Vagina (tissue), 2 donors: ENCODE data around the gene SDR9C7. TPM values are rescaled to one million over a fixed set of nuclear protein-coding genes. Genes with fewer than 3 reads are reported as not detected.
"Not testable (repeated sequence)": the region's sequence is repeated elsewhere in the genome, so short reads cannot be mapped to it uniquely, and the experiment has no call there.

ENCODE experiments used
- DNase-seq, 2 donors: peaks; one replicate each; pipeline ENCODE4 v3.0.0-alpha.2; 2017; ENCODE audit errors: extremely low spot score in 2 of 2
- H3K27ac ChIP-seq: fragments of 200-600 bp; sonication (generic); one replicate; pipeline ENCODE4 v1.5.1; 2019
- H3K27me3 ChIP-seq: fragments of 200-600 bp; sonication (generic); one replicate; pipeline ENCODE4 v1.5.1; 2019
- H3K36me3 ChIP-seq, 2 donors: fragments of 200-600 bp; sonication (generic); one replicate each; pipeline ENCODE4 v1.5.1; 2017 to 2019
- H3K4me1 ChIP-seq: fragments of 200-600 bp; sonication (generic); one replicate; pipeline ENCODE4 v1.5.1; 2019
- H3K4me3 ChIP-seq, 2 donors: fragments of 200-600 bp; sonication (generic); 1 replicate in 1 of 2; 2 replicates in 1 of 2; pipeline ENCODE4 v1.5.1; 2016 to 2019
- H3K9me3 ChIP-seq: fragments of 200-600 bp; sonication (generic); one replicate; pipeline ENCODE4 v1.5.1; 2019
- POLR2A ChIP-seq, 2 donors: fragments of 450-650 bp; IDR thresholded peaks; one replicate each; pipeline ENCODE4 v1.6.1; 2017; ENCODE audit warnings: antibody characterized with exemption in 2 of 2, mild to moderate bottlenecking in 2 of 2, moderate library complexity in 2 of 2
- POLR2AphosphoS5 ChIP-seq, 2 donors: sonication (generic); formaldehyde crosslinking; IDR thresholded peaks; one replicate each; pipeline ENCODE4 v1.9.0; 2017; ENCODE audit warnings: antibody characterized with exemption in 2 of 2, mild to moderate bottlenecking in 2 of 2, low read depth in 1 of 2; ENCODE audit not compliant: insufficient read depth in 1 of 2
- intact Hi-C: fragments of 100-400 bp; cut with DNase I; formaldehyde crosslinking; loops from one replicate; pipeline ENCODE4 v1.15.1; 2023
- total RNA-seq: library from RNA; depleted of rRNA; stranded (reverse); fragments of >200 nt; gene quantifications from one replicate; pipeline ENCODE4 v1.2.3, GENCODE V29; 2016
- TF ChIP-seq, protein P1 (sequence below), 3 experiments: fragments of 450-650 bp in 2 of 3; fragments of 200-600 bp in 1 of 3; sonication (generic) in 1 of 3; IDR thresholded peaks; one replicate each; pipeline ENCODE4 v1.5.1; 2017 to 2019; ENCODE audit warnings: antibody characterized with exemption in 3 of 3, mild to moderate bottlenecking in 2 of 3, moderate library complexity in 2 of 3

SDR9C7 gene
- total RNA-seq, 1 donor from 2014 or later, result 11.0 TPM

DNA sequence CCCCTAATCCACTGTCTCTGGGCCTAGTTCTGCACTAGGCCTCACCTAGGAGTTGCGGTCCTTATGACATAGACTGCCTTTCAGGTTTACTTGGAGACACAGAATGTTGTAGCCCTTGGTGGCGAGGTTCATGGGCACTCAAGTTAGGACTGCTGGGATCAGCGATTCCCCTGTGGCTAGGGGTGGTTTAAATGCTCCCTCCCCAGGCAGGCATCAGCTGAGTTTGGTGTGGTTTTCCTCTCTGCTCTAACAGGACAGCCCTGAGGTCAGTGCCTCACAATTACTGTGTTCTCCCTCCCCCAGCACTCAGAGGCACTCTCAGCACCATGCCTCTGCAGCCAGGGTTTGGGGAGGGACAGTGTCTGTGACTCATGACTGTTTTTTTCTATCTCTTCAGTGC, 45.4 kb upstream of the SDR9C7 start:
- Histone ChIP-seq H3K4me3 (no peak overlapping the region), H3K27me3 (no peaks in the 10 kb centered on the region), H3K36me3 (no peaks in the 10 kb centered on the region), H3K9me3 (no peaks in the 10 kb centered on the region), H3K4me1 (no peaks in the 10 kb centered on the region), H3K27ac (no peak overlapping the region)
- intact Hi-C loops, result no loop called here
- TF ChIP-seq POLR2A (IDR thresholded peaks at IDR 0.05) (no peak), POLR2AphosphoS5 (IDR thresholded peaks at IDR 0.05; ENCODE audit: insufficient read depth in 1 of 2, low read depth in 1 of 2) (no peak)
- TF ChIP-seq, protein P1, sequence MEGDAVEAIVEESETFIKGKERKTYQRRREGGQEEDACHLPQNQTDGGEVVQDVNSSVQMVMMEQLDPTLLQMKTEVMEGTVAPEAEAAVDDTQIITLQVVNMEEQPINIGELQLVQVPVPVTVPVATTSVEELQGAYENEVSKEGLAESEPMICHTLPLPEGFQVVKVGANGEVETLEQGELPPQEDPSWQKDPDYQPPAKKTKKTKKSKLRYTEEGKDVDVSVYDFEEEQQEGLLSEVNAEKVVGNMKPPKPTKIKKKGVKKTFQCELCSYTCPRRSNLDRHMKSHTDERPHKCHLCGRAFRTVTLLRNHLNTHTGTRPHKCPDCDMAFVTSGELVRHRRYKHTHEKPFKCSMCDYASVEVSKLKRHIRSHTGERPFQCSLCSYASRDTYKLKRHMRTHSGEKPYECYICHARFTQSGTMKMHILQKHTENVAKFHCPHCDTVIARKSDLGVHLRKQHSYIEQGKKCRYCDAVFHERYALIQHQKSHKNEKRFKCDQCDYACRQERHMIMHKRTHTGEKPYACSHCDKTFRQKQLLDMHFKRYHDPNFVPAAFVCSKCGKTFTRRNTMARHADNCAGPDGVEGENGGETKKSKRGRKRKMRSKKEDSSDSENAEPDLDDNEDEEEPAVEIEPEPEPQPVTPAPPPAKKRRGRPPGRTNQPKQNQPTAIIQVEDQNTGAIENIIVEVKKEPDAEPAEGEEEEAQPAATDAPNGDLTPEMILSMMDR (IDR thresholded peaks at IDR 0.05), result no peak
- peak in 1 of 2 donors; percentile 77 for DNase-seq

DNA sequence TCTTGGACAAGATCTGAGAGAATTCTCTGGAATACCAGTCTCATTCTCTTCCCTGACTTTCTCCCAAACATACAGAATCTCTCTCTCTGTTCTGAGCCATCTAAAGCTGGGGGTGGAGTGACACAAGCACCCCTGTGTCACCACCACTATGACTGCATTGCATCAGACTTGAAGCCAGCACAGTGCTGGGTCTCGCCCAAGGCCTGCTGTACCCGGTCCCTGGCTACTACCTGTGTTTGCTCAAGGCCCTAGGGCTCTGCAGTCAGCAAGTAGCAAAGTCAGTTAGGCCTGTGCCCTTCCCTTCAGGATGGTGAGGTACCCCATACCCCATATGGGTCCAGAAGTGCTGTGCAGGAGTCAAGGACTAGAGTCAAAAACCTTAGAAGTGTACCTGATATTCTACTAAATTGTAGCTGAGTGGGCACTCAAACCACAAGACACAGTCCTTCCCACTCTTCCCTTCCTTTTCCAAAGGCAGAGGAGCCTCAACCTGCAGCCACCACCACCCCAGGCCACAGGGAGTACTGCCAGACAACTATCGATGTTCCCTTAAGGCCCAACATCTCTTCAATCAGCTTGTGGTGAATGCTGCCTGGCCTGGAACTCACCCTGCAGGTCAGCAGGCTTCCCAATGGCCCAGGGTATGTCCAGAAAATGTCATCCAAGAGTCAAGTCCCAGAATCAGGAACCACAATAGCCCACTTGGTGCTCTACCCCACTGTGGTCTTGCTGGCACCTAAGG, 44.4 kb upstream of the SDR9C7 start:
- H3K4me1 ChIP-seq, result no peaks in the 10 kb centered on the region
- intact Hi-C loops, result no loop called here
- H3K27ac ChIP-seq, result no peak overlapping the region
- no peaks in the 10 kb centered on the region for H3K27me3 ChIP-seq
- no peaks in the 10 kb centered on the region for H3K9me3 ChIP-seq
- no peak overlapping the region for H3K4me3 ChIP-seq
- TF ChIP-seq POLR2AphosphoS5 (IDR thresholded peaks at IDR 0.05; ENCODE audit: insufficient read depth in 1 of 2, low read depth in 1 of 2), result no peak
- TF ChIP-seq POLR2A (IDR thresholded peaks at IDR 0.05), result no peak
- TF ChIP-seq, protein P1 (IDR thresholded peaks at IDR 0.05), result no peak
- no peaks in the 10 kb centered on the region for H3K36me3 ChIP-seq
- DNase-seq, result peak; percentile 72 to 85

DNA sequence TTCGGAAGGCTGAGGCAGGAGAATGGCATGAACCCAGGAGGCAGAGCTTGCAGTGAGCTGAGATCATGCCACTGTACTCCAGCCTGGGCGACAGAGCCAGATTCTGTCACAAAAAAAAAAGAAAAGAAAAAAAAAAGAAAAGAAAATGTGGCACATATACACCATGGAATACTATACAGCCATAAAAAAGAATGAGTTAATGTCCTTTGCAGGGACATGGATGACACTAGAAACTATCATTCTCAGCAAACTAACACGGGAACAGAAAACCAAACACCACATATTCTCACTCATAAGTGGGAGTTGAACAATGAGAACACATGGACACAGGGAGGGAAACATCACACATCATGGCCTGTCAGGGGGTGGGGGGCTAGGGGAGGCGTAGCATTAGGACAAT, 43.2 kb upstream of the SDR9C7 start:
- H3K36me3 ChIP-seq, H3K4me1 ChIP-seq, H3K9me3 ChIP-seq, H3K4me3 ChIP-seq, H3K27ac ChIP-seq, intact Hi-C loops, H3K27me3 ChIP-seq: not testable (repeated sequence)
- DNase-seq, result peak in 1 of 2 donors; percentile 7

DNA sequence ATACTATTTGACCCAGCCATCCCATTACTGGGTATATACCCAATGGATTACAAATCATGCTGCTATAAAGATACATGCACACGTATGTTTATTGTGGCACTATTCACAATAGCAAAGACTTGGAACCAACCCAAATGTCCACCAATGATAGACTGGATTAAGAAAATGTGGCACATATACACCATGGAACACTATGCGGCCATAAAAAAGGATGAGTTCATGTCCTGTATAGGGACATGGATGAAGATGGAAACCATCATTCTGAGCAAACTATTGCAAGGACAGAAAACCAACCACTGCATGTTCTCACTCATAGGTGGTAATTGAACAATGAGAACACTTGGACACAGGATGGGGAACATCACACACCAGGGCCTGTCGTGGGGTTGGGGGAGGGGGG, 40.0 kb upstream of the SDR9C7 start:
- H3K27ac ChIP-seq, intact Hi-C loops, H3K4me3 ChIP-seq, H3K9me3 ChIP-seq, H3K27me3 ChIP-seq, DNase-seq, H3K4me1 ChIP-seq, H3K36me3 ChIP-seq: not testable (repeated sequence)

DNA sequence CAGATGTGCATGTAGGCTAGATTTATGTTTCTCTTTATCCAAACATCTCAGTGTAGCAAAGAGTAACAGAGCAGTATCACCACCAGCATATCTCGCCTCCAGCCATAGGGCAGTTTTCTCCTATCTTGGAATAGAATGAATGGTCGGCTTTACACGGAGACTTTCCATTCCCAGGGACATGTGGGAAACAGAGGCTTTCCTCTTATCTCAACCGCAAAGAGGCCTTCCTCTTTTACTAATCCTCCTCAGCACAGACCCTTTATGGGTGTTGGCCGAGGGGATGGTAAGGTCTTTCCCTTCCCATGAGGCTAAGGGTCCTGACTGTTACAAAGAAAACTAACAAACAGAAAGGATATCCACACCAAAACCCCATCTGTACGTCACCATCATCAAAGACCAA, 34.7 kb upstream of the SDR9C7 start:
- H3K27ac ChIP-seq, H3K36me3 ChIP-seq, intact Hi-C loops, H3K4me1 ChIP-seq, H3K4me3 ChIP-seq, DNase-seq, H3K27me3 ChIP-seq, H3K9me3 ChIP-seq: not testable (repeated sequence)

DNA sequence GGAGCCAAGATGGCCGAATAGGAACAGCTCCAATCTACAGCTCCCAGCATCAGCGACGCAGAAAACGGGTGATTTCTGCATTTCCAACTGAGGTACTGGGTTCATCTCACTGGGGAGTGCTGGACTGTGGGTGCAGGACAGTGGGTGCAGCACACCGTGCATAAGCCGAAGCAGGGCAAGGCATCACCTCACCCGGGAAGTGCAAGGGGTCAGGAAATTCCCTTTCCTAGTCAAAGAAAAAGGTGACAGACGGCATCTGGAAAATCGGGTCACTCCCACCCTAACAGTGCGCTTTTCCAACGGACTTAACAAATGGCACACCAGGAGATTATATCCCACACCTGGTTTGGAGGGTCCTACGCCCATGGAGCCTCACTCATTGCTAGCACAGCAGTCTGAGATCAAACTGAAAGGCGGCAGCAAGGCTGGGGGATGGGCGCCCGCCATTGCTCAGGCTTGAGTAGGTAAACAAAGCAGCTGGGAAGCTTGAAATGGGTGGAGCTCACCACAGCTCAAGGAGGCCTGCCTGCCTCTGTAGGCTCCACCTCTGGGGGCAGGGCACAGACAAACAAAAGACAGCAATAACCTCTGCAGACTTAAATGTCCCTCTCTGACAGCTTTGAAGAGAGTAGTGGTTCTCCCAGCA, 31.9 kb upstream of the SDR9C7 start:
- H3K27ac ChIP-seq, H3K4me3 ChIP-seq, H3K27me3 ChIP-seq, H3K36me3 ChIP-seq, H3K9me3 ChIP-seq, H3K4me1 ChIP-seq, DNase-seq, intact Hi-C loops: not testable (repeated sequence)

DNA sequence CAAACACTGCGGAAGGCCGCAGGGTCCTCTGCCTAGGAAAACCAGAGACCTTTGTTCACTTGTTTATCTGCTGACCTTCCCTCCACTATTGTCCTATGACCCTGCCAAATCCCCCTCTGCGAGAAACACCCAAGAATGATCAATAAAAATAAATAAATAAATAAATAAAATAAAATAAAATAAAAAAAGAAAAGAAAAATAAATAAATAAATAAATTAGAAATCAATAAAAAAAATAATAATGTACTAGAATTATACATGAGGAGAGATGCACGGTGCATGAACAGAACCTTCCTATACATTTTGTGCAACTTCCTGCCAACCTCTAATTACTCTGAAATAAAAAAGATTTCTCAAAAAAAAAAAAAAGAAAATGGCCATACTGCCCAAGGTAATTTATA, 30.9 kb upstream of the SDR9C7 start:
- intact Hi-C loops, H3K9me3 ChIP-seq, H3K4me3 ChIP-seq, H3K27me3 ChIP-seq, DNase-seq, H3K27ac ChIP-seq, H3K36me3 ChIP-seq, H3K4me1 ChIP-seq: not testable (repeated sequence)

DNA sequence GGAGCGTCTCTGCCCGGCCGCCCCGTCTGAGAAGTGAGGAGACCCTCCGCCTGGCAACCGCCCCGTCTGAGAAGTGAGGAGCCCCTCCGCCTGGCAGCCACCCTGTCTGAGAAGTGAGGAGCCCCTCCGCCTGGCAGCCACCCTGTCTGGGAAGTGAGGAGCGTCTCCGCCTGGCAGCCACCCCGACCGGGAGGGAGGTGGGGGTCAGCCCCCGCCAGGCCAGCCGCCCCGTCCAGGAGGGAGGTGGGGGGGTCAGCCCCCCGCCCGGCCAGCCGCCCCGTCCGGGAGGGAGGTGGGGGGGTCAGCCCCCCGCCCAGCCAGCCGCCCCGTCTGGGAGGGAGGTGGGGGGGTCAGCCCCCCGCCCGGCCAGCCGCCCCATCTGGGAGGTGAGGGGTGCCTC, 29.3 kb upstream of the SDR9C7 start:
- H3K27me3 ChIP-seq, H3K27ac ChIP-seq, intact Hi-C loops, H3K4me1 ChIP-seq, H3K36me3 ChIP-seq, H3K9me3 ChIP-seq, H3K4me3 ChIP-seq, DNase-seq: not testable (repeated sequence)

DNA sequence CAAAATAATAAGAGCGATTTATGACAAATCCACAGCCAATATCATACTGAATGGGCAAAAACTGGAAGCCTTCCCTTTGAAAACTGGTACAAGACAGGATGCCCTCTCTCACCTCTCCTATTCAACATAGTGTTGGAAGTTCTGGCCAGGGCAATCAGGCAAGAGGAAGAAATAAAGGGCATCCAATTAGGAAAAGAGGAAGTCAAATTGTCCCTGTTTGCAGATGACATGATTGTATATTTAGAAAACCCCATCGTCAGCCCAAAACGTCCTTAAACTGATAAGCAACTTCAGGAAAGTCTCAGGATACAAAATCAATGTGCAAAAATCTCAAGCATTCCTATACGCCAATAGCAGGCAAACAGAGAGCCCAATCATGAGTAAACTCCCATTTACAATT, 28.0 kb upstream of the SDR9C7 start:
- H3K27ac ChIP-seq, H3K27me3 ChIP-seq, H3K36me3 ChIP-seq, DNase-seq, H3K4me1 ChIP-seq, H3K4me3 ChIP-seq, intact Hi-C loops, H3K9me3 ChIP-seq: not testable (repeated sequence)
